Mucosa of rectum (tissue), 2 donors: Measurements from ENCODE around the gene CERK.

ENCODE experiments used
- H3K27ac ChIP-seq, 2 donors: one replicate each; pipeline ENCODE4 v1.7.0; 2013; ENCODE audit warnings: inconsistent platforms in 2 of 2, low read depth in 2 of 2, low read length in 2 of 2
- H3K27me3 ChIP-seq, 2 donors: one replicate each; pipeline ENCODE4 v1.7.0; 2013; ENCODE audit warnings: low read length in 2 of 2; ENCODE audit not compliant: control insufficient read depth in 2 of 2, insufficient read depth in 2 of 2
- H3K36me3 ChIP-seq, 2 donors: one replicate each; pipeline ENCODE4 v1.7.0; 2013; ENCODE audit warnings: low read length in 2 of 2; ENCODE audit not compliant: control insufficient read depth in 2 of 2, insufficient read depth in 2 of 2
- H3K4me1 ChIP-seq, 2 donors: one replicate each; pipeline ENCODE4 v1.7.0; 2013; ENCODE audit warnings: low read length in 2 of 2, mild to moderate bottlenecking in 1 of 2; ENCODE audit not compliant: control insufficient read depth in 2 of 2, insufficient read depth in 2 of 2
- H3K4me3 ChIP-seq, 2 donors: one replicate each; pipeline ENCODE4 v1.7.0; 2013; ENCODE audit warnings: low read length in 2 of 2
- H3K9ac ChIP-seq, 2 donors: one replicate each; pipeline ENCODE4 v1.7.0; 2013; ENCODE audit warnings: low read length in 2 of 2, low read depth in 1 of 2, mild to moderate bottlenecking in 1 of 2
- H3K9me3 ChIP-seq, 2 donors: one replicate each; pipeline ENCODE4 v1.7.0; 2013; ENCODE audit warnings: low read length in 2 of 2; ENCODE audit not compliant: control insufficient read depth in 2 of 2
- donor health status: healthy.
- donor health status: Normal muscosa, but diverticular disease.

Gene CERK

DNA sequence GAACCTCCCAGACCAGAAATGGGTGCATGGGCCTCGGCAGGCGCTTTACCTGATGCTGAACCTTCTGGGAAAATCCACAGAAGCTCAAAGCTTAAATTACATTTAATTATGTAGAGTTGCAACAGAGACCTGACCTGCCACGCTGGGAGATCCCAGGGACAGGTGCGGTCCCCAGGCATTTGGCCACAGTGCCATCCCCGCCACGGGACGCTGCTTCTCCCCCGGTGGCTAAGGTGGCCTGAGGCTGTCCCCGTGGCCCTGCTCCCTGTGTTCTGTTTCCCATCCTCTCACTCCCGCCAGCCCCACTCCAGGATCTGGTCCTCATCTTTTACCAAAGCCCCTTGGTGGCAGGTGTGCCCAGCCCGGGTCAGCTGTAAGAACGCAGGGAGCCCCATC, 78.3 kb downstream of the CERK start:
- Histone ChIP-seq H3K9ac (peak overlapping the region in 1 of 2 donors; percentile 36), H3K27me3 (no peaks in the 10 kb centered on the region), H3K4me1 (peaks cover 18 to 21% of the 10 kb centered on the region in 2 donors), H3K27ac (peak overlapping the region; percentile 86), H3K9me3 (no peaks in the 10 kb centered on the region), H3K4me3 (no peak overlapping the region), H3K36me3 (peaks cover 26 to 27% of the 10 kb centered on the region in 2 donors)

- H3K27ac ChIP-seq: peak overlapping the region in 1 of 2 donors; percentile 86
These were observed 78.8 kb downstream of the CERK start for GRCh38 chr22:46659059-46659790.

GRCh38 chr22:46657996-46658947, 79.8 kb downstream of the CERK start:
- peaks cover 21 to 22% of the 10 kb centered on the region in 2 donors for H3K4me1 ChIP-seq
- no peak overlapping the region for H3K9ac ChIP-seq
- H3K9me3 ChIP-seq: no peaks in the 10 kb centered on the region
- no peaks in the 10 kb centered on the region for H3K27me3 ChIP-seq
- H3K4me3 ChIP-seq: no peak overlapping the region
- H3K36me3 ChIP-seq: peaks cover 14 to 19% of the 10 kb centered on the region in 2 donors
- no peak overlapping the region for H3K27ac ChIP-seq

More at GRCh38 chr22:46659059-46659790, 78.8 kb downstream of the CERK start:
- peaks cover 21 to 24% of the 10 kb centered on the region in 2 donors for H3K36me3 ChIP-seq
- no peaks in the 10 kb centered on the region for H3K27me3 ChIP-seq
- peaks cover 18 to 21% of the 10 kb centered on the region in 2 donors for H3K4me1 ChIP-seq
- no peak overlapping the region for H3K9ac ChIP-seq
- H3K9me3 ChIP-seq: no peaks in the 10 kb centered on the region
- no peak overlapping the region for H3K4me3 ChIP-seq

DNA sequence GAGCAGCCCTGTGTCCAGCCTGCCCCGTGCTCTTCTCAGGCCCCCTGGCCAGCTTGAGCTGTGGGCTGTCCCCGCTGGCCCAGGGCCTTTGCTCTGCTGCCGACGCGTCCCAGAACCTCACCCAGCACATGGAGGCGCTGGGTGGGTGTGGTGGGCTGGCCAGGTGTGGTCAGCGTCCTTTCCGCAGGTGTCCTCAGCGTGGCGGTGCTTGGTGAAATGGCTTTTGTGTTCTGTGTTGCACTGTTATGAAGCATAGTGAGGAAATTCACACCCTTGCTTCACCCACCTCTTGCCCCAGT, 80.4 kb downstream of the CERK start:
- H3K27me3 ChIP-seq: no peaks in the 10 kb centered on the region
- H3K36me3 ChIP-seq: peaks cover 7 to 19% of the 10 kb centered on the region in 2 donors
- no peak overlapping the region for H3K27ac ChIP-seq
- H3K9ac ChIP-seq: no peak overlapping the region
- H3K9me3 ChIP-seq: no peaks in the 10 kb centered on the region
- H3K4me3 ChIP-seq: no peak overlapping the region
- H3K4me1 ChIP-seq: peaks cover 25 to 28% of the 10 kb centered on the region in 2 donors

DNA sequence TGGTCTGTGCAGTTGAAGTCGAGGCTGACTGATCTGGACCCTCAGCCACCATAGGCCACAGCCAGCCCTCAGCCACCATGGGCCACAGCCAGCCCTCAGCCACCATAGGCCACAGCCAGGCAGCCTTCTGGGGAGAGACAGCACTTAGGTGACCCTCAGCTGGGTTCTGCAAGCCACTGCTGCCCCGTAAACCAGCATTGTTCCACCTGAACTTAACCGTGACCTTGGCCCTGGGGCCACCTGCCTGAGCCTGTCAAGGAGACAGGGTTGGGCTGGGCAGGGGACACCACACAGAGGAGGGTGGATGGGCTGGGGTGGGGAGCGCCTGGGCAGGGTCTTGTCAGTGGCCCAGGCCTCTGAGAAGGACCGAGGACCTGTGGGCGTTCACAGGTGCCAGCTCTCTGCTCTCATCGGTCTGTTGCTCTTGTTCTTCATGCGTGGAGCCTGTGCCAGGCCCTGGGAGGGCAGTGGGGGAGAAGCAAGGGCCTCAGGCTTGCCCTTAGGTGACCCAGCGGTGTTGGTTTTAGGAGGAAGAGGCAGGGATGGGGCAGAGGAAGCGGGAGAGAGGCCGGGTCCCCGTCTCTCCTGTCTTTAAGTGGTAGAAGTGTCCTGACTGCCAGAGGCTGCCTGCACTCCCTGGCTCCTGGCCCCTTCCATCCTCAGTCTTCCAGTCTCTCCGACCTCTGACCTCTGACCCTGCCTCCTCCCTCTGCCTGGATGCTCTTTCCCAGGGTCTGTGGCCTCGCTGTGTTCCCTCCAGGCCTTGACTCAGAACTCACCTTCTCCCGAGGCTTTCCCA, 81.0 kb downstream of the CERK start:
- Histone ChIP-seq H3K36me3 (peaks cover 3 to 15% of the 10 kb centered on the region in 2 donors), H3K9me3 (no peaks in the 10 kb centered on the region), H3K9ac (no peak overlapping the region), H3K27me3 (no peaks in the 10 kb centered on the region), H3K4me1 (peaks cover 25 to 34% of the 10 kb centered on the region in 2 donors), H3K27ac (no peak overlapping the region), H3K4me3 (no peak overlapping the region)

- no peak overlapping the region for H3K9ac ChIP-seq
- H3K27me3 ChIP-seq: no peaks in the 10 kb centered on the region
- H3K36me3 ChIP-seq: peaks cover 3 to 11% of the 10 kb centered on the region in 2 donors
- no peaks in the 10 kb centered on the region for H3K9me3 ChIP-seq
- no peak overlapping the region for H3K4me3 ChIP-seq
- peaks cover 21 to 31% of the 10 kb centered on the region in 2 donors for H3K4me1 ChIP-seq
- H3K27ac ChIP-seq: no peak overlapping the region
These were observed 82.0 kb downstream of the CERK start for GRCh38 chr22:46655861-46656608.

GRCh38 chr22:46654927-46655595, 83.0 kb downstream of the CERK start:
- Histone ChIP-seq H3K4me3 (no peak overlapping the region), H3K27ac (no peak overlapping the region), H3K9me3 (no peaks in the 10 kb centered on the region), H3K36me3 (peaks cover 3 to 11% of the 10 kb centered on the region in 2 donors), H3K9ac (no peak overlapping the region), H3K27me3 (no peaks in the 10 kb centered on the region), H3K4me1 (peaks cover 13 to 28% of the 10 kb centered on the region in 2 donors)

- Histone ChIP-seq H3K9me3 (no peaks in the 10 kb centered on the region), H3K27me3 (no peaks in the 10 kb centered on the region), H3K27ac (no peak overlapping the region), H3K9ac (no peak overlapping the region), H3K4me1 (peaks cover 10 to 29% of the 10 kb centered on the region in 2 donors), H3K4me3 (no peak overlapping the region), H3K36me3 (peaks cover under 1 to 10% of the 10 kb centered on the region in 2 donors)
These were observed 83.6 kb downstream of the CERK start for GRCh38 chr22:46654426-46654825.

DNA sequence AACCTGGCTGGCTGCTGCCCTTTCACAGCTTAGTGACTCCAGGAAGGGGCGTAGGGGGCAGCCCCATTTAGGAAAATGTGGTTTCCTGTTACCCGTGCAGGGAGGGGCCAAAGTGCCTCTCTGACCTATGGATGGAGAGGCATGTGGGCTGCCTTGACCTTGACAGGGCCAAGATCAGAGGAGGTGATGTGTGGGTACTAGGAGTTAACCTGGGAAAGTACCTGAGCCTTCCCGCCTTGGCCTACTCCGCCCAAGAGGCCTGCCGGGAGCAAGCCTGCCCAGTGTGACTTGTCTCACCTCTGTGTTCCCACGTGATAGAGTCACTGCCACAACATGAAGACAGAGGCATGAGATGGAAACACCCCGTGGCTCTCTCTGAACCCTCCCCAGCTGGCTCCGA, 84.5 kb downstream of the CERK start:
- Histone ChIP-seq H3K9me3 (no peaks in the 10 kb centered on the region), H3K4me1 (peaks cover 14 to 35% of the 10 kb centered on the region in 2 donors), H3K27ac (peak overlapping the region; percentile 38 to 73), H3K9ac (no peak overlapping the region), H3K36me3 (peaks cover 0 to 2% of the 10 kb centered on the region in 2 donors), H3K27me3 (no peaks in the 10 kb centered on the region), H3K4me3 (no peak overlapping the region)
